Muscle of arm (tissue), 12 donors: ENCODE measurements around the gene USP13. TPM values are rescaled to one million over a fixed set of nuclear protein-coding genes. Genes with fewer than 3 reads are reported as not detected.

Source experiments
- polyA plus RNA-seq, 12 donors: library from polyadenylated mRNA; unstranded; fragments of 120-200 nt; gene quantifications; one replicate each; pipeline ENCODE4 v1.2.1, GENCODE V29; 2013; ENCODE audit not compliant: insufficient read length in 12 of 12

USP13 gene
- polyA plus RNA-seq, 12 donors, result 22.9 to 59.8 (median 49.1) TPM; not detected in 1

Other genes starting within 250 kb of the USP13 start
- 10 to 100 TPM in 11 of 12 donors, not detected in 1; 22.1 to 53.0 (median 37.9) TPM for gene GNB4, start 201.6 kb upstream of the USP13 start, polyA plus RNA-seq
- 10 to 100 TPM in 11 of 12 donors, not detected in 1; 33.7 to 56.4 (median 47.4) TPM for gene ACTL6A, start 90.1 kb upstream of the USP13 start, polyA plus RNA-seq
- gene MRPL47, start 48.4 kb upstream of the USP13 start, polyA plus RNA-seq, result 10 to 100 TPM in 11 of 12 donors, not detected in 1; 34.7 to 48.6 (median 43.9) TPM
- 100 to 1,000 TPM in 11 of 12 donors, not detected in 1; 117 to 236 (median 202) TPM for gene NDUFB5, start 48.2 kb upstream of the USP13 start, polyA plus RNA-seq